HEK293T (cell line): ENCODE measurements around the gene IZUMO2.

Source experiments
- CTCF ChIA-PET: fragments of 350-600 bp; formaldehyde crosslinking; extraction: SDS; loops from one replicate; lab custom pipeline; 2021; ENCODE audit warnings: antibody characterized with exemption, inconsistent platforms; lab: Yijun Ruan, JAX
- POLR2A ChIA-PET: fragments of 350-600 bp; formaldehyde crosslinking; extraction: SDS; loops from one replicate; lab custom pipeline; 2020; ENCODE audit warnings: antibody characterized with exemption, inconsistent platforms; lab: Yijun Ruan, JAX
- DNase-seq: peaks from one replicate; pipeline ENCODE4 v3.0.0; 2012; ENCODE audit warnings: mixed read lengths; ENCODE audit errors: extremely low spot score
- ARNT ChIP-seq: fragments of 450-650 bp; IDR thresholded peaks from 2 replicates; pipeline ENCODE4 v1.6.1; 2017; ENCODE audit warnings: mild to moderate bottlenecking
- BHLHE40 ChIP-seq: fragments of 450-650 bp; IDR thresholded peaks from 2 replicates; pipeline ENCODE4 v1.6.1; 2016; ENCODE audit warnings: mild to moderate bottlenecking, moderate library complexity, borderline replicate concordance
- CTBP1 ChIP-seq: fragments of 450-650 bp; IDR thresholded peaks from 2 replicates; pipeline ENCODE4 v1.6.1; 2016; ENCODE audit warnings: borderline replicate concordance
- ELF4 ChIP-seq: fragments of 450-650 bp; IDR thresholded peaks from 2 replicates; pipeline ENCODE4 v1.6.1; 2017; ENCODE audit warnings: antibody characterized with exemption
- FOXA1 ChIP-seq: fragments of 450-650 bp; IDR thresholded peaks from 2 replicates; pipeline ENCODE4 v1.6.1; 2016; ENCODE audit warnings: mild to moderate bottlenecking
- FOXK2 ChIP-seq: fragments of 450-650 bp; IDR thresholded peaks from 2 replicates; pipeline ENCODE4 v1.6.1; 2016; ENCODE audit warnings: mild to moderate bottlenecking
- FOXM1 ChIP-seq: fragments of 450-650 bp; IDR thresholded peaks from 2 replicates; pipeline ENCODE4 v1.6.1; 2017; ENCODE audit warnings: mild to moderate bottlenecking, borderline replicate concordance
- HDGF ChIP-seq: fragments of 450-650 bp; IDR thresholded peaks from 2 replicates; pipeline ENCODE4 v1.6.1; 2017; ENCODE audit warnings: antibody characterized with exemption, borderline replicate concordance
- L3MBTL2 ChIP-seq: fragments of 450-650 bp; conservative IDR thresholded peaks from 2 replicates; pipeline ENCODE4 v1.6.1; 2016; ENCODE audit warnings: mild to moderate bottlenecking
- LEF1 ChIP-seq: fragments of 450-650 bp; IDR thresholded peaks from 2 replicates; pipeline ENCODE4 v1.6.1; 2017; ENCODE audit warnings: mild to moderate bottlenecking, borderline replicate concordance
- NFRKB ChIP-seq: fragments of 450-650 bp; IDR thresholded peaks from 2 replicates; pipeline ENCODE4 v1.6.1; 2016; ENCODE audit warnings: mild to moderate bottlenecking, moderate library complexity
- PKNOX1 ChIP-seq: fragments of 450-650 bp; IDR thresholded peaks from 2 replicates; pipeline ENCODE4 v1.6.1; 2016
- SP1 ChIP-seq: fragments of 450-650 bp; IDR thresholded peaks from 2 replicates; pipeline ENCODE4 v1.6.1; 2017
- SUZ12 ChIP-seq: fragments of 450-650 bp; IDR thresholded peaks from 2 replicates; pipeline ENCODE4 v1.6.1; 2016; ENCODE audit warnings: mild to moderate bottlenecking
- TARDBP ChIP-seq: fragments of 450-650 bp; IDR thresholded peaks from 2 replicates; pipeline ENCODE4 v1.6.1; 2016
- ZNF384 ChIP-seq: fragments of 450-650 bp; IDR thresholded peaks from 2 replicates; pipeline ENCODE4 v1.6.1; 2016

Gene IZUMO2

GRCh38 chr19:50162988-50163387 lies at the start of gene IZUMO2:
Gene IZUMO2, minus strand, starts transcription at chr19:50163281. Its CDS starts 87 bp downstream, at chr19:50163194.
- POLR2A ChIA-PET: no interaction called here
- DNase-seq: no peak
- CTCF ChIA-PET: no interaction called here
- TF ChIP-seq LEF1 (no peak), TARDBP (no peak), FOXM1 (no peak), SP1 (no peak), FOXK2 (no peak), ELF4 (no peak), BHLHE40 (no peak), ZNF384 (no peak), NFRKB (no peak), PKNOX1 (no peak), ARNT (no peak), L3MBTL2 (no peak), CTBP1 (no peak), HDGF (no peak), SUZ12 (no peak), FOXA1 (no peak)

- ChIA-PET CTCF (no interaction called here), POLR2A (no interaction called here)
- DNase-seq: no peak
- TF ChIP-seq FOXM1 (no peak), TARDBP (no peak), SP1 (no peak), BHLHE40 (no peak), ARNT (no peak), NFRKB (no peak), ELF4 (no peak), FOXK2 (no peak), FOXA1 (no peak), SUZ12 (no peak), PKNOX1 (no peak), CTBP1 (no peak), HDGF (no peak), ZNF384 (no peak), L3MBTL2 (no peak), LEF1 (no peak)
Observed at GRCh38 chr19:50210425-50210824, 47.3 kb upstream of the IZUMO2 start.

GRCh38 chr19:50209131-50209530 lies 46.0 kb upstream of the IZUMO2 start:
- TF ChIP-seq HDGF (no peak), ARNT (no peak), FOXK2 (no peak), SP1 (no peak)
- DNase-seq: no peak
- ChIA-PET POLR2A (no interaction called here), CTCF (no interaction called here)

- POLR2A ChIA-PET: no interaction called here
- DNase-seq: no peak
- TF ChIP-seq HDGF (no peak), LEF1 (no peak), SUZ12 (no peak), CTBP1 (no peak), FOXA1 (no peak), NFRKB (no peak), ARNT (no peak), L3MBTL2 (no peak), ZNF384 (no peak), ELF4 (no peak), BHLHE40 (no peak), FOXK2 (no peak), FOXM1 (no peak), SP1 (no peak), TARDBP (no peak), PKNOX1 (no peak)
- CTCF ChIA-PET: no interaction called here
Observed at GRCh38 chr19:50207730-50208129, 44.6 kb upstream of the IZUMO2 start.

GRCh38 chr19:50206191-50206590 lies 43.1 kb upstream of the IZUMO2 start:
- POLR2A ChIA-PET: no interaction called here
- CTCF ChIA-PET: no interaction called here

More at GRCh38 chr19:50206191-50206590, 43.1 kb upstream of the IZUMO2 start:
- no peak for DNase-seq
- no peak for TF ChIP-seq FOXA1
- TF ChIP-seq FOXK2: no peak
- no peak for TF ChIP-seq TARDBP
- TF ChIP-seq ARNT: no peak
- no peak for TF ChIP-seq L3MBTL2
- no peak for TF ChIP-seq HDGF
- no peak for TF ChIP-seq ZNF384
- no peak for TF ChIP-seq SP1
- TF ChIP-seq FOXM1: no peak
- TF ChIP-seq PKNOX1: no peak
- TF ChIP-seq ELF4: no peak
- TF ChIP-seq CTBP1: no peak
- TF ChIP-seq BHLHE40: no peak
- TF ChIP-seq SUZ12: no peak
- TF ChIP-seq LEF1: no peak
- TF ChIP-seq NFRKB: no peak
